Measurements from ENCODE around the gene STRADA. TPM values are rescaled to one million over a fixed set of nuclear protein-coding genes. Genes with fewer than 3 reads are reported as not detected.

STRADA gene
- total and polyA plus RNA-seq, 10 of the 15 experiments (the other 5 are each of a cell fraction or from before 2014, with no cell fraction given), result 13.3 to 54.1 (median 44.0) TPM

GRCh38 chr17:63697341-63698286 lies 44.0 kb downstream of the STRADA start (continued):
- TF ChIP-seq ZNF592 (IDR thresholded peaks at IDR 0.05) (0 out of 2 replicates have a peak, but pooled peaks have one; percentile 50), ZNF24 (IDR thresholded peaks at IDR 0.05) (no peak), CHD4 (IDR thresholded peaks at IDR 0.05) (no peak), WRNIP1 (IDR thresholded peaks at IDR 0.05; ENCODE audit: borderline replicate concordance, low read depth, low read length) (no peak), IKZF1 (conservative IDR thresholded peaks at IDR 0.05) (peak; percentile 51; the same call in 1 of the 2 replicates), NR2F1 (conservative IDR thresholded peaks at IDR 0.05) (peak; percentile 14; the same call in 1 of the 2 replicates), IRF4 (IDR thresholded peaks at IDR 0.05; ENCODE audit: low read depth, low read length) (peak; percentile 53; the same call in 1 of the 2 replicates), LARP7 (IDR thresholded peaks at IDR 0.05) (peak; percentile 51), CEBPB (IDR thresholded peaks at IDR 0.05; ENCODE audit: borderline replicate concordance in 1 of 2, low read depth in 2 of 2, low read length in 2 of 2) (no peak), DPF2 (IDR thresholded peaks at IDR 0.05) (peak; percentile 45; the same call in 1 of the 2 replicates), POLR2A (IDR thresholded peaks at IDR 0.05; ENCODE audit: low read depth, low read length) (peak; percentile 70), GATAD2B (conservative IDR thresholded peaks at IDR 0.05; ENCODE audit: low read depth) (0 out of 2 replicates have a peak, but pooled peaks have one; percentile 13), GABPA (IDR thresholded peaks at IDR 0.05; ENCODE audit: low read depth) (no peak), ETV6 (conservative IDR thresholded peaks at IDR 0.05 in 1 of 2, IDR thresholded peaks at IDR 0.05 in 1 of 2; ENCODE audit: borderline replicate concordance in 1 of 2, low read depth in 1 of 2) (no peak), EGR1 (IDR thresholded peaks at IDR 0.05; ENCODE audit: borderline replicate concordance in 1 of 2, low read depth in 2 of 2, low read length in 2 of 2) (0 out of 3 replicates have a peak, but pooled peaks of 1 of the 2 experiments have one; percentile 23), ZBED1 (IDR thresholded peaks at IDR 0.05; ENCODE audit: borderline replicate concordance) (peak; percentile 39; the same call in 1 of the 2 replicates), PKNOX1 (IDR thresholded peaks at IDR 0.05) (peak; percentile 61), TBL1XR1 (IDR thresholded peaks at IDR 0.05; ENCODE audit: low read depth, low read length) (no peak), FOS (IDR thresholded peaks at IDR 0.05; ENCODE audit: borderline replicate concordance, extremely low read depth, insufficient read length) (no peak), NR2C1 (IDR thresholded peaks at IDR 0.05) (peak; percentile 22; the same call in 1 of the 2 replicates), IRF3 (IDR thresholded peaks at IDR 0.05) (no peak), PAX5 (IDR thresholded peaks at IDR 0.05; ENCODE audit: borderline replicate concordance, low read depth, low read length) (peak; percentile 16; the same call in 1 of the 2 replicates), ATF7 (IDR thresholded peaks at IDR 0.05; ENCODE audit: low read depth) (peak; percentile 78), RUNX3 (IDR thresholded peaks at IDR 0.05; ENCODE audit: low read length) (peak; percentile 63), HDAC6 (IDR thresholded peaks at IDR 0.05; ENCODE audit: unreplicated experiment) (no peak)
